CD4-positive, alpha-beta T cell treated with Interleukin-21 for 1 hour (primary cell): ENCODE data around the gene B4GALNT1.
"Not testable (repeated sequence)": the region's sequence is repeated elsewhere in the genome, so short reads cannot be mapped to it uniquely, and the experiment has no call there.

ENCODE experiments used
- DNase-seq: peaks from one replicate; pipeline ENCODE4 v3.0.0-alpha.2; 2020

B4GALNT1 gene

DNA sequence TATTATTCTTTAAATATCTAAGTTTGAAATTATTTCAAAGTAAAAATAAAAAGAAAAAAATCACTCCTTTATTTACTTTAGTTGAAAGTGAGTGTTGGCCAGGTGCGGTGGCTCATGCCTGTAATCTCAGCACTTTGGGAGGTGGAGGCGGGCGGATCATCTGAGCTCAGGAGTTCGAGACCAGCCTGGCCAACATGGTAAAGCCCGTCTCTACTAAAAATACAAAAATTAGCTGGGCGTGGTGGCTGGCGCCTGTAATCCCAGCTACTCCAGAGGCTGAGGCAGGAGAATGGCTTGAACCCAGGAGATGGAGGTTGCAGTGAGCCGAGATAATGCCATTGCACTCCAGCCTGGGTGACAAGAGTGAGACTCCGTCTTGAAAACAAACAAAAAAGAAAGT is 3.7 kb upstream of the B4GALNT1 start:
- DNase-seq, result not testable (repeated sequence)

DNA sequence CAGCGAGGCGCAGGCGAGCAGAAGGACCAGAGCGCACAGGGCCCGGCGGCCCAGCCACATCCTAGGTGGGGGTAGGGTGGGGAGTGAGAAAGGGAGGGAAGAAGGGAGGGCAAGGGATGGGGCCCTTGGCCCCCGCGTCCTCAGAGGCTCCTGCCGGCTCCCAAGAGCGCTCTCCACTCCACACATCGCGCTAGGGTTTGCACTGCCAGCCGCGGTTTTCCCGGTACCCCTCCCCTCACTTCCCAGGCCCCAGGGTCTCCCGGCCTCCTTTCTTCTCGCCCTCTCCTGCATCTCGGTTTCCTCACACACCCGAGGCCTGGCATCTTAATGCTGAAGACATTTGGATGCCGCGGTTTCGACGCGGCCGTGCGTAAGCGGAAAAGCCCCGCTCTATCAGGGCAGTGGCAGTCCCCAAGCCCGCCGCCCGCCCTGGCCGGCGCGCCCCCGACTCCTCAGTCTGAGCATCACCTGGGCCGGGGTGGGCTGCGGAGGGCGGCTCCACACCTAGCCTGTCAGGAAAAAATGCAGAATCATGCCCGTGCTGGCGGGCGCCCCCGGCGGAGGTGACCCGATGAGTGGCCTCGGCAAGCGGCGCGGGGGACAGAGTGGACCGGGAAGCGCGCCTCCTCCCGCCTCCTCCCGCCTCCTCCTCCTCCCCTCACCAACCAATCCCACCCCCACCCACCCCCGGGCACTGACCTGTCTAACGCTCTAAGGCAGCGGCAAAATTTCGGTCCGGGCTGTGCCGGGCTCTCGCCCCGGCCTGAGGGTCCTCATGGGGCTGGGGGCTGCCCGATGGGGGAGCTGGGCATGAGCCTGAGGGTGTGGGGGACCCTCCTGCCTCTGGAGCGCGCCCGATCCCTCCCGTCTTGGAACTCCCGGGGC is 686 bp downstream of the B4GALNT1 start:
- DNase-seq, result no peak

DNA sequence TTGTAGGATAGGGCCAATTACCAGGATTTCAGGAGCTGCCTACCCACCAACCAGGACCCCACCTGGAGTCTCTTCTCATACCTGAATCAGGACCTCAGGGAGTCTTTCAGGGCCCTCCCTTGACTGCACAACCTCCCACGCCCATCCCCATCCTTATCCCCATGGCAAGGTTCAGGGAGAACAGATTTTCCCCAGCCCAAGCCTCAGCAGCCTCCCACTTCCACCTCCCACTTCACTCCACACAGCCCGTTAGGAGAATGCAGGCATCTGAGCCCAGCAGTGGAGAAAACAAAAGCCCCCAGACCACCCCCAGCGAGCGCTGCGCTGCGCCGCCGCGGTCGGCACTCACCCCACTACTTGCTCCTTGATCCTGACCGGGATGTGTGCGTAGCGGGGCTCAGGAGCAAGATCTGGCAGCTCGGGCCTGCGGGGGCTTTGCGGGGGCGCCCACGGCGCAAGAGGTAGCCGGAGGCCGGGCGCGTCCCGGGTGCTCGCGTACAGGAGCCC is 1.4 kb downstream of the B4GALNT1 start:
- DNase-seq, result no peak

DNA sequence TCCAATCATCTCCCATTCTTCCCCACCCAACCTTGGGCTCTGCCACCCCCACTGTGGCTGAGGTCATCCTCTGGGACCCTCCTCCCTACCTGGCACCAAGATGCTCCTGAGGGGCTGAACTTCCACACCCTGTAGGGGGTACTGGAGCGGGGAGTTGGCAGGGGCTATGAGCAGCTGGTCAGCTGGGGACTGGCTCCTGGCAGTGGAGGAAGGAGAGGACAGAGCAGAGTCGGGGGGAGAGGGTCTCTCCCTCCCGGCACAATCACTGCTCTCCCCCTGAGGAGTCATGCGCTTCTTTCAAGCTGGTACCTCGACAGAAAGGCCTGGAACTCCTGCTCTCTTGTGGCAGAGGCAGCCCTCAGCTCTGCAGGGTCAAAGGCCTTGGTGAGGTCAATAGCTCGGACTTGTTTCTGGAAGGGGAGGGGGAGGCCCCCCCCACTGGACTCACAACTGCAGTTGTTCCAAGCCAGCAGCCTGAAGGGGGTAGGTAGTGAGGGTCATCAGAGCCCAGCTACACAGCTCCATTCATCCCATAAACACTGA is 2.0 kb downstream of the B4GALNT1 start:
- no peak for DNase-seq

DNA sequence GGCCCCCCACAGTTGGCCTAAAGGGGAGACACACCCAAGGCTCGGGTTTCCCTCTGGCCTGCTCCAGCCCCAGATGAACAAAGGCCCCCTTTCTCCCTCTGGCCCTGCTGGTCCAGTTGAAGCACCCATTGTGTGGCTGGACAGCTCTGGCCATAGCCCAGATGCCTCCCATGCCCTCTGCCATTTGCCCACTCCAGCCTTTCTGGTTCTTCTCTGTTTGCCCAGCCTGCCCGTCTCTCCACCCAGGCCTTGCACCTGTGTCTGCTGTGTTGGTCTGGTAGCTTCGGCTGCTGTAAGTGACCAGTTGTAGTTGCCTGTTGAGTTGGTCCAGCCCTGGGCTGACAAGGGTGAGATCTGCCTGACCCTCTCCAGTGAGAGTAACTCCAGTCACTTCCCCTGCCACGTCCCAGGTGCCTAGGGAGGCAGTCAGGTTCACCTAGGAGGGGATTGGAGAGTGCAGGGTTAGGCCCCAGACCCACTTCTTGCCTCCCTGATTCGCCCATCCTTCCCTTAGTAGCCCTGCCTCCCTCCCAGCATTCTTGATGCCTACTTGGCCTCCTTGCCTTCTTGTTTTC is 3.0 kb downstream of the B4GALNT1 start:
- DNase-seq, result no peak

DNA sequence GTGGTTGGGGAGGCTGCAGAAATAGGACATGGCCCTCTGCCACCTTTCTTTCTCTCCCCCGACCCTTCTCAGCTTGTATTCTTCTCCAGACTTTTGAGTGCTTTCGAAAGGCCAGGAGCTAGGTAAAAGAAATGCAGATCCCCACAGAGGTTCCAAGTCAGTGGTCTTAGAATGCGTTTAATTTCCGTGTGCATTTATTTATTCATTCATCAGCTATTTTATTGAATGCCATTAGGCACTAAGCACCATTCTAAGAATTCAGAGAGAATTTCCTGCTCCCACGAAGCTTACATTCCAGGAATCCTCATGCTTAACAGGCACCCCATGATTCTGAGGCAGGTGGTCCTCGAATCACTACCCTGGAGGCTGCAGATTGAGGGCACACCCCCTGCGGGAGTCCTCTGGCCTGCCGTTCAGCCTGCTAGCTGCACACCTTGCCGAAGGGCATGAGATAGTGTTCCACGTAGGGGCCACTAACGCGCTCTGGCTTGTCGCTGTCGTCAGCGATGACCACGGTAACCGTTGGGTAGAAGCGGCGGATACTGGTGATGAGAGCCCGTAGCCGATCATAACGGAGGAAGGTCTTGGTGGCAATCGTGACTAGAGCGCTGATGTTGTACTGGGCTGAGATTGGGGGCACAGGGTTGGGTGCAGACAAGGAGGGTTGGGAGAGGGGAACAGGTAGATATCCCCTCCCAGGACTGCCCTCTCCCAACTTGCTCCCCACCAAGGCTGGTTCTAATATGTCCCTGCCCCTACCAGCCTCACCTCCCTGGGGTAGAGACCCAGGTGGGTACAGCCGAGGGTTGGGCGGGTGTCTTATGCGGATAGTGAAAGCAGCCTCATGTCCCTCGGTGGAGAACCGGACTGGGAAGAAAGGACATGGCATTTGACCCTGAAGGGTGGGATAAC is 4.5 kb downstream of the B4GALNT1 start:
- no peak for DNase-seq

DNA sequence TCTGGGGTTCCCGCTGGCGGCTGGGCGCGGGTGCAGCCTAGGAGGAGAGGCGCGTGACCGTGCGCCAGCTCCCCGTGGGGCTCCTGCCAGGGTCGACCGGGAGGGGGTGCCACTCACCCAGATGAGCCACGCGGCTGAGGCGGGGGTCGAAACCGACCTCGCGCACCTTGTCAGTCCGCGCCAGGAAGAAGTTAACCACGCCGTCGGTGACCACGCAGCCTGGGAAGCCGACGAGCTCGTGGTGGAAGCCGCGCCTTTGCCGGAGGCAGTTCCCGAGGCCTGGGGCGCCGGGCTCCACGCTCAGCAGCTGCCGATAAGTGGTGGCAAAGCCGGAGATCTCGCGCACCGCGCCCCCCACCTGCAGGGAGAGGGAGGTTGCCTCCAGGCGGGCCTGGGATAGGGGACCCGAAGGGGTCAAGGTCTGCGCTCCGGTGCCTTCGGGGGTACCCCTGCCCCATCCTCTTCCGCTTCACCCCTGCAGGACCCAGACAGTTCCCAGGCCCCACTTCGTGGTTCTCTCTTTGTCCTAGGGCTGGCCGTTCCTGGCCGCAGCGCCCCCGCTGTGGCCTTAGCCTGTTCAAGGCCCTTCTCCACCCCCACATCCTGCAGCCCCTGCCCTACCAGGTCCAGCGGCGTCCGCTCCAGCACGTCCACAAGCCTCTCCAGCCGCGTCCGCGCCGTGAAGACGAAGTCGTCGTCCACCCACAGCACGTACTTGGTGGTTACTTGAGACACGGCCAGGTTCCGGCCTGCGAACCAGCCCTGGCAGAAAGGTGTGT is 5.3 kb downstream of the B4GALNT1 start:
- DNase-seq, result no peak

DNA sequence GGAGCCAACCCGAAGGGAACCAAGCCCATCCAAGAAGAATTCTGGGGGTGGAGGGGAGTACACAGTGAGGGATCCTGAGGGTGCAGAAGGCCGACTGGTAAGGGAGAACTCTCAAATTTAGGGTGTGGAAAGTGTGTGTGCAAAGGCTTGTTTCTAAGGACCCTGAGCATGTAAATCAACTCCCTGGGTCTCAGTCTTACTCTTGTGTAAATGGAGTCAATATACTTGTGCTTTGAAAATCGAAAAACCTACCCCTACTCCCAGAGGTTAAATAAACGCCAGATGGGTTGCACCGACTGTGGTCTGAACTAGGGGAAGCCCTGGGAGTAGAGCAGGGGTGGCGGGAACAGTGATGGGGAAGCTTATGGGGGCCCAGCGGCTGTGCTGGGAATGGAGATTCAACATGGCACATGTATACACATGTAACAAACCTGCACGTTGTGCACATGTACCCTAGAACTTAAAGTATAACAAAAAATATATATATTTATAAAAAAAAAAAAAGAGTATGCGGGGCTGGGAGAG is 6.0 kb downstream of the B4GALNT1 start:
- DNase-seq, result no peak

DNA sequence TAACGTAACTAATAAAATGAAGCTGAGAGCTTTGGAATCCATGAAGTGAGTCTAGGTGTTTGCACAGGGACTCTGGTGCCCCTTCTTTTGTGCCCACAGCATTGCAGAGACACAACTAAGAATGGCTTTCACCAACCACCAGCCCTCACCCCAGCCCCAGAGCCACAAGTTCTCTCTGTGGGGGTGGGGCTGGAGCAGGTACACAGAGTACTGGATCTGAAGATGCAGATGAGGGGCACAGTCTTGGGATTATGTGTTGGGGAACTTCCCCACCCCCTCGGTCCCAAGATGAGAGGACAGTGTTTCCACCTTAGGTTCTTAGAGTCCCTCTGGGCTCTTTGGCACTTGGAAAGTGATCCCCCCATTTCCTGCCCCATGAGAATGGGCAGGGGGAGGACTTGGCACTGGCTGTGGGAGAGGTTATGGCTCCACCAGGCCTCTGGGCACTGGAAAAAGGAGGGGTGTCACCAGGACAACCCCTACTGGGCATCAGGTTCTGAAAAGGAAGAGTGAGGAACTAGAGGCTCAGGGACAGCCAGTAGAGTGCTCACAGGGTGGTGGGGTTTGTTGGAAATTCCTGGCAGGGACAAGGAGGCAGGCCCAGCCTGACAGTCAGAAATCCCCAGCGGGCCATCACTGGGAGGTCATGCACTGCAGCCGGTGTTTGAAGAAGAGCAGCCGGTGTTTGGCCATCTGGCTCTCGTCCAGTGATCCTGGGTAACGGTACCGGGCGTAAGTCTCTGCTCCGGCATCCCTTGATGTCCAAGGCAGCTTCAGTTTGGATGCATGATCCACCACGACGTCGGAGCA is 6.7 kb downstream of the B4GALNT1 start:
- DNase-seq, result no peak

DNA sequence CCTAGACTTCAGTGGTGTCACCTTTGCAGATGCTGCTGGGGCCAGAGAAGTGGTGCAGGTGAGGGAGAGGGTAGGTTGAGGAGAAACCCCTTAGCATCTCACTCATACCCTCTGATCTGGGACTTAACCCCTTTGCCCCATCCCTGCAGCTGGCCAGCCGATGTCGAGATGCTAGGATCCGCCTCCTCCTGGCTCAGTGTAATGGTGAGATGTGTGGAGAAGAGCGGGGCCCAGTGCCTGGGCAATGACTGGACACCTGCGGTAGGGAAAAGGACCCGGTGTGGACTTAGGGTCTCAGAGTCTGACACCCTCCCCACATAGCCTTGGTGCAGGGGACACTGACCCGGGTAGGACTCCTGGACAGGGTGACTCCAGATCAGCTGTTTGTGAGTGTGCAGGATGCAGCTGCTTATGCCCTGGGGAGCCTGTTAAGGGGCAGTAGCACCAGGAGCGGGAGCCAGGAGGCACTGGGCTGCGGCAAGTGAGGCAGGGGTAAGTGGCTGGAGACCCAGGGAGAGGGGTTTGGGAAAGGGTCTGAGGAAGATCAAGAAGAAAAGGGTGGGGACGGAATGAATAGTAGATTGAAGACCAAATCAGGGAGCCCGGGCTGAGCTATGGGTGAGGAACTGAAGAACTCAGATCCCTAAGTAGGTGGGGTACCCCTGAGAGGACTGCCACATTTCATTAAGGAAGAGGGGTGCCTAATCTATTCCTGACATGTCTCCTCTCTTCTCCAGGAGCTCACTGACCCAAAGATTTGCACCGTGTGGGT is 7.6 kb downstream of the B4GALNT1 start:
- no peak for DNase-seq

DNA sequence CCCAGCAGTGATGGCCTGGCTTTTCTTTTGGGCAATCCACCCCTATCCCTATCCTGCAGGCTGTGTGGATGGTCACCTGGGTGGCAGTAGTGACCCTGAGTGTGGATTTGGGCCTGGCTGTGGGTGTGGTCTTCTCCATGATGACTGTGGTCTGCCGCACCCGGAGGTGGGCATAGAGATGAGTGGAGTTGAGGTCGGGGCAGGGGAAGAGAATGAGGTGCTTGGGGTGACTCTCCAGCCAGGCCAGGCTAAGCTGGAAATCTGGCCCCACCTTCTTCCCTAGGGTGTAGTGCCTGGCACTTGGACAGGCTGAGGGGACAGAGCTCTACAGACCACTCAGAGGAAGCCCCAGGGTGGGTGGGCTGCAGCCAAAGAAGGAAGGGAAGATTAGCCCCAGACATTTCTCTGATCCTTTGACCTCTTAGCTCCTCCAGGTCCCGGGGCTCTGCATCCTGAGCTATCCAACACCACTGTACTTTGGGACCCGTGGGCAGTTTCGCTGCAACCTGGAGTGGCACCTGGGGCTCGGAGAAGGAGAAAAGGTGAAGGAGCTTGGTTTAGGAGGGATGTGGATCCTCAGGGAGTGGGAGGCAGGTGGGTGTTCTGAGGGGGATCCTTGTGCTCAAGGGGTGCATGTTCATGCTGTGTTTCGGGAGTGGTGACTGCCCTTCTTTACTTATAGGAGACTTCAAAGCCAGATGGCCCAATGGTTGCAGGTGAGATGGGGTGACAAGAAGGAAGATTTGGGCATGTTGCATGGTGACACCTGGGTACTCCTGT is 8.4 kb downstream of the B4GALNT1 start:
- no peak for DNase-seq

DNA sequence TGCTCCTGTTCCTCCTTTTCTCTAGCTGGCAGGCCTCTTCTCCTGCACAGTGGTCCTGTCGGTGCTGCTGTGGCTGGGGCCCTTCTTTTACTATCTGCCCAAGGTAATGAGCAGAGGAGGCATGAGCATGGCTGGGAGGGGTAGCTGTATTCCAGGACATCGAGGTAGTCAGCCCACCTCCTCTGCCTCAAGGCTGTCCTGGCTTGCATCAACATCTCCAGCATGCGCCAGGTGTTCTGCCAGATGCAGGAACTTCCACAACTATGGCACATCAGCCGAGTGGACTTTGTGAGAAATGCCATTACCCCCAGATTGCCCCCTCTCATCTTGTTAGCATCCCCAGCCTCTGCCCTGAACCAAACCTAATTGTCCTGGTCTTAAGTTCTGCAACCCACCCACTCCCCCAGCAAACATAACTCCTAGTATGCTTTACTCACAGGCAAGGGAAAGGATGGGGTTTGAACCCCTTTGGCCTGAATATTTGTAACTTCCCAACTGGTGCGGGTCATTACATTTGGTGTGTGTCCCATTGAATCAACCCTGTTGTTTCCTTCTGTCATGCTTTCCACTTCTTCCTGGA is 9.1 kb downstream of the B4GALNT1 start:
- DNase-seq, result no peak

DNA sequence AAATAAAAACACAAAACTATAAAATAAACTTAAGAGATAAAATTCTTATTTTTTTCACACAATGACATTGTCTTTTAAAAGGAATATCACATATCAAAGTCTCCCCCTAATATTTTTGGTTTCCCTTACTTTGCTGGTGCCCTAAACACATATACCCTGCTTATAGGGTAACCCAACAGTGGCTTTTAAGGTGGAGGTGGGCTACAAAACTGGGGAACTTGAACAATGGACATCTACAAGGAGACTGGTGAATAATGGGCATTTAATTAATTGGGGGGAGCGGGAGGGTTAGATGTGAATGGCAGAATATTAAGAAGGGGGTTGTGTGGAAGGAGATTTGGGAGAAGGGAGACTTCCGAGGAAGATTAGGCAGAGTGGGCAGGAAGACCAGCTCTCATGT is 9.6 kb downstream of the B4GALNT1 start:
- DNase-seq, result no peak

DNA sequence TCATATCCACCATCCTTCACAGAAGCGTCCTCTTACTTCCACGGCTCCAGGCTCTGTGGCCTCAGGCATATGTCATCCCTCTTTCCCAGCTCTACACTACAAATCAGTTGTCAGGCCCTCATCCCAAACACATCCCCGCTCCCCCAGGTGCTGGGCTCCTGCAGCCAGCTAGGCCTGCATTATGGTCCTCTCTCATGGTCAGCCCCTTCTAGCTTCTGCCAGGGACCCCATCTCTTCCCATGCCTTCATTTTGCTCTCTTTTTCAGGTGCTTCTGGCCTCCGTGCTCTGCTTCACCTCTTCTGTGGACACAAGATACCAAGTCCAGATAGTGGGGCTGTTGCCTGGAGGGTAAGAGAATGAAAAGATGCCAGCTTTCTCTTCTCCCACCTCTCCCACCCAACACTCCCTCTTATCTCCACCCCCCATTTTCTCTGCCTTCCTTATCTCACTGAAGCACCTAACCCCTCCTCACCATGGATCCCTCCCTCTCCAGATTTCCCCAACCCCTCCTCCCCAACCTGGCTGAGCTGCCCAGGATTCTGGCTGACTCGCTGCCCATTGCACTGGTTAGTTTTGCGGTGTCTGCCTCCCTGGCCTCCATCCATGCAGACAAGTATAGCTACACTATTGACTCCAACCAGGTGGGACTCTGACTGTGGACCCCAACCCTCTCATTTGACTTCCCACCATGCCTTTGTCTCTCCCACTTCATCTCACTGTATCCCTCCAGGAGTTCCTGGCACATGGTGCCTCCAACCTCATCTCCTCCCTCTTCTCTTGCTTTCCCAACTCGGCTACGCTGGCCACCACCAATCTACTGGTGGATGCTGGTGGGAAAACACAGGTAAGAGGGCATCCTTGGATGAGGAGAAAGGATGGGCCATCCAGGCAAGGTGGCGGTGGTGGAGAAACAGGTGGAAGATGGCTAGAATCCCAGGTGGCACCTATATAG is 10.4 kb downstream of the B4GALNT1 start:
- DNase-seq, result no peak

DNA sequence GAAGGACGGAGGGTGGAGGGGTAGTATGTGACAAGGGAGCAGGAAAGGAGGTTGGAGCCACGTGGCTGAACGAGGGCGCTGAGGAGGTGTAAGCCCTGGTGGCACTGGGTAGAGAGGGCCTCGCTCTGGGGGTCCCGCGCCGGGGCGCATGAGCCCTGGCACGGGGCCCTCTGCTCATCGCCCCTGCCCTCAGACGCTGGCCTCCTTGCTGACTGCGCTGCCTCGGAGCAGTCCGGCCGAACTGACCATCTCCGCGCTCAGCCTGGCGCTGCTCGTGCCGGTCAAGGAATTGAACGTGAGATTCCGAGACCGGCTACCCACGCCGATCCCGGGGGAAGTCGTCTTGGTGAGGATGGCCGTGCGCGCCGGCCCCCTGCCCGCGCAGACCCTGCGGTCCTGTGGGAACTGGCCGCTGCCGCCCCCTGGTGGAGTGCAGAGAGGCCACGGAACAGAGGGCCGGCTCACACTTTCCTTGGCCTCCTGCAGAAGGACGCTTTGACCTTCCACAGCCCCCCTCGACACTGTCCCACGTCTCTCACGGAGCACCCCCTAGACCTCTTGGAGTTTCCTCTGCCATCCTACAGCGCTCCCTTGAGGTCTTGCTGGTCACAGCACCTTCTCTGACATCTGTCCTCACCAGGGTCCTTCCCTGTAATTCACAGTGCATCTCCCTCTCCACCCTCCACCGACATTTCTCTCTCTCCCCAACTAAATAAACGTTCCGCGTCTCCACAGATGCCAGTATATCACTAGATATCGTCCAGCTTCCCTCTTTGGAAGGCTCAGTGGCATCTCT is 11.3 kb downstream of the B4GALNT1 start:
- DNase-seq, result peak; percentile 60

DNA sequence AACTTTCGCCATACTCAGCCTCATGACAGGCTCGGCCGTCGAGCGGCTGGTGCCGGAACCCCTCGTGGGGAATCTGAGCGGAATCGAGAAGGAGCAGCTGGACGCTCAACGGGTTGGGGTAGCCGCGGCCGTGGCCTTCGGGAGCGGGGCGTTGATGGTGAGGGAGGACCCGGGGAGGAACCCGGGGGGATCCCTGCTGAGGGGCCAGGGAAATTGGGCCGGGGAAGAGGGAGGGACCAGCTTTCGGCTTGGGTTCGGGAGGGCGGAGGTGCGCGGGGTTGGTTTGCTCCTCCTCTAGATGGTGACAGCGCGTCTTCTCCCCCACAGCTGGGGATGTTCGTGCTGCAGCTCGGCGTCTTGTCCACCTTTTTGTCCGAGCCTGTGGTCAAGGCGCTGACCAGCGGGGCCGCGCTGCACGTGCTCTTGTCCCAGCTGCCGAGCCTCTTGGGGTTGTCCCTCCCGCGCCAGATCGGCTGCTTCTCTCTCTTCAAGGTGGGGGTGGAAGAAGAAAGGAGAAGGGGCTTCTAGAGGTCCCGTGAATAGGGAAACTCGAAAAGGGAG is 12.0 kb downstream of the B4GALNT1 start:
- no peak for DNase-seq
